ENCODE data around the gene PRKN.

- TF ChIP-seq CTCF (IDR thresholded peaks at IDR 0.05) (no peak), POLR2AphosphoS5 (IDR thresholded peaks at IDR 0.05) (no peak), POLR2A (IDR thresholded peaks at IDR 0.05) (no peak), EP300 (IDR thresholded peaks at IDR 0.05; ENCODE audit: low read depth) (no peak)
Measured at GRCh38 chr6:161744211-161745067, 983.1 kb downstream of the PRKN start.
